ENCODE results near the gene CTNNA1. TPM values are rescaled to one million over a fixed set of nuclear protein-coding genes. Genes with fewer than 3 reads are reported as not detected.
"Not testable (repeated sequence)": the region's sequence is repeated elsewhere in the genome, so short reads cannot be mapped to it uniquely, and the experiment has no call there.

Gene CTNNA1
- total and polyA plus RNA-seq, 2 donors from 2014 or later: 177 to 463 TPM

DNA sequence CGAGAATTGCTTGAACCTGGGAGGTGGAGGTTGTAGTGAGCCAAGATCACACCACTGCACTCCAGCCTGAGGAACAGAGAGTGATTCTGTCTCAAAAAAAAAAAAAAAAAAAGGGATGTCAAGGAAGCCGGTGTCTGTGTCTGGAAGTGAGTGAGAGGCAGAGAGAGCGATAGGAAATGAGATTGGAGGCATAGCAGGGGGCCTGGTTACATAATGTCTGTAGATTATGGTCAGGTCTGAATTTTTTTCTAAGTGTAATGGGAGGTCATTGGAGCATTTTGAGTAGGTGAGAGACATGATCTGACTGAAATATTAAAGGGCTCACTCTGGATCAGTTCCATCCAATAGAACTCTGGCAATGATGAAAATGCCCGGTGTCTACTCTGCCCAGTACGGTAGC lies 40.4 kb upstream of the CTNNA1 start:
- H3K9ac ChIP-seq (ENCODE audit: low read length in 3 of 3): no peak overlapping the region

DNA sequence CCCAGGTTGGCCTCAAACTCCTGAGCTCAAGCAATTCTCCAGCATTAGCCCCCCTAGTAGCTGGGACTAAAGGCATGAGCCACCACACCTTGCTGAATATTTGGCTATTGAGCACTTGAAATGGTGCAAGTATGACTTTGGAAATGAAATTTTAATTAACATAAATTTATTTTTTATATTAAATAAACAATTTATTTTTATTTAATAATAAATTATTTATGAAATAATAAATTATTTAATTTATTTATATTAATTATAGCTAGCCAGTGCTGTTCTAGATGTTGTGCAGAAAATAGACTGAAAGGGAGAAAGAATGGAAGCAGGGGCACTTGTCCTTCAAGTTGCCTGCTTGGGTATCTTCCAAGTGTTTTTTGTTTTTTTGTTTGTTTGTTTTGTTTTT lies 40.0 kb upstream of the CTNNA1 start:
- H3K4me1 ChIP-seq (ENCODE audit: control insufficient read depth in 2 of 3, insufficient read depth in 2 of 3, low read depth in 1 of 3, low read length in 3 of 3): no peaks in the 10 kb centered on the region
- TF ChIP-seq, protein P1, sequence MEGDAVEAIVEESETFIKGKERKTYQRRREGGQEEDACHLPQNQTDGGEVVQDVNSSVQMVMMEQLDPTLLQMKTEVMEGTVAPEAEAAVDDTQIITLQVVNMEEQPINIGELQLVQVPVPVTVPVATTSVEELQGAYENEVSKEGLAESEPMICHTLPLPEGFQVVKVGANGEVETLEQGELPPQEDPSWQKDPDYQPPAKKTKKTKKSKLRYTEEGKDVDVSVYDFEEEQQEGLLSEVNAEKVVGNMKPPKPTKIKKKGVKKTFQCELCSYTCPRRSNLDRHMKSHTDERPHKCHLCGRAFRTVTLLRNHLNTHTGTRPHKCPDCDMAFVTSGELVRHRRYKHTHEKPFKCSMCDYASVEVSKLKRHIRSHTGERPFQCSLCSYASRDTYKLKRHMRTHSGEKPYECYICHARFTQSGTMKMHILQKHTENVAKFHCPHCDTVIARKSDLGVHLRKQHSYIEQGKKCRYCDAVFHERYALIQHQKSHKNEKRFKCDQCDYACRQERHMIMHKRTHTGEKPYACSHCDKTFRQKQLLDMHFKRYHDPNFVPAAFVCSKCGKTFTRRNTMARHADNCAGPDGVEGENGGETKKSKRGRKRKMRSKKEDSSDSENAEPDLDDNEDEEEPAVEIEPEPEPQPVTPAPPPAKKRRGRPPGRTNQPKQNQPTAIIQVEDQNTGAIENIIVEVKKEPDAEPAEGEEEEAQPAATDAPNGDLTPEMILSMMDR (IDR thresholded peaks at IDR 0.05; ENCODE audit: borderline replicate concordance, extremely low read depth, insufficient read depth): no peak
- no peaks in the 10 kb centered on the region for H3K36me3 ChIP-seq (ENCODE audit: control insufficient read depth in 2 of 3, insufficient read depth in 3 of 3, low read length in 3 of 3)
- intact Hi-C loops (cut with DNase I): no loop called here
- DNase-seq: no peak
- no peak overlapping the region for H3K9ac ChIP-seq (ENCODE audit: low read length in 3 of 3)
- no peaks in the 10 kb centered on the region for H3K27me3 ChIP-seq (ENCODE audit: control insufficient read depth, insufficient read depth, low read length)
- no peaks in the 10 kb centered on the region for H3K9me3 ChIP-seq (ENCODE audit: control insufficient read depth in 2 of 3, insufficient read depth in 1 of 3, low read length in 3 of 3)
- no peak overlapping the region for H3K4me3 ChIP-seq (ENCODE audit: low read length in 3 of 3)
- FAIRE-seq: no peak
- H3K27ac ChIP-seq (ENCODE audit: low read depth in 2 of 2, low read length in 2 of 2): no peak overlapping the region

More for the DNA sequence above, 40.4 kb upstream of the CTNNA1 start:
- H3K4me1 ChIP-seq (ENCODE audit: control insufficient read depth in 2 of 3, insufficient read depth in 2 of 3, low read depth in 1 of 3, low read length in 3 of 3): no peaks in the 10 kb centered on the region
- intact Hi-C loops (cut with DNase I): no loop called here
- H3K36me3 ChIP-seq (ENCODE audit: control insufficient read depth in 2 of 3, insufficient read depth in 3 of 3, low read length in 3 of 3): no peaks in the 10 kb centered on the region
- H3K4me3 ChIP-seq (ENCODE audit: low read length in 3 of 3): no peak overlapping the region
- FAIRE-seq (no peak), DNase-seq (no peak)
- TF ChIP-seq, protein P1 (IDR thresholded peaks at IDR 0.05; ENCODE audit: borderline replicate concordance, extremely low read depth, insufficient read depth): no peak
- H3K27me3 ChIP-seq (ENCODE audit: control insufficient read depth, insufficient read depth, low read length): no peaks in the 10 kb centered on the region
- no peaks in the 10 kb centered on the region for H3K9me3 ChIP-seq (ENCODE audit: control insufficient read depth in 2 of 3, insufficient read depth in 1 of 3, low read length in 3 of 3)
- H3K27ac ChIP-seq (ENCODE audit: low read depth in 2 of 2, low read length in 2 of 2): no peak overlapping the region

DNA sequence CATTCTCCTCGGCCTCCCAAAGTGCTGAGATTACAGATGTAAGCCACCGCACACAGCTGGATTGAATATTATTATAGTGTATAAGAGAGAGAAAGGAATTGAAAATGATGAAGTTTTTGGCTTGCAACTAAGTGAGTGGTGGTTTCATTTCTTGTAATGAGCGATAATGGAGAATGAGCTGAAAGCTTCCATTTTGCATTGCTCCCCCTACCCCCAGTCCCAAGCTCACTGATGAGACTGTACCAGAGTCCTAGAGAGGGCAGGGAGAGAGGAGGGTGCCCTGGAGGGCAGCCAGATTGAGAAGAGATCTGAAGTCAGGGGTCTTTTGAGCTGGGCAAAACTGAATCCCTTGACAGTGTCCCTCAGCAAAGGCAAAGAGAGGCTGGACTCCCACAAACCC lies 38.5 kb upstream of the CTNNA1 start:
- Histone ChIP-seq H3K27ac (ENCODE audit: low read depth in 2 of 2, low read length in 2 of 2) (no peak overlapping the region), H3K4me1 (ENCODE audit: control insufficient read depth in 2 of 3, insufficient read depth in 2 of 3, low read depth in 1 of 3, low read length in 3 of 3) (no peaks in the 10 kb centered on the region), H3K36me3 (ENCODE audit: control insufficient read depth in 2 of 3, insufficient read depth in 3 of 3, low read length in 3 of 3) (no peaks in the 10 kb centered on the region), H3K27me3 (ENCODE audit: control insufficient read depth, insufficient read depth, low read length) (no peaks in the 10 kb centered on the region), H3K9me3 (ENCODE audit: control insufficient read depth in 2 of 3, insufficient read depth in 1 of 3, low read length in 3 of 3) (no peaks in the 10 kb centered on the region), H3K4me3 (ENCODE audit: low read length in 3 of 3) (no peak overlapping the region), H3K9ac (ENCODE audit: low read length in 3 of 3) (no peak overlapping the region)
- DNase-seq (no peak), FAIRE-seq (no peak)
- intact Hi-C loops (cut with DNase I): no loop called here
- TF ChIP-seq, protein P1 (IDR thresholded peaks at IDR 0.05; ENCODE audit: borderline replicate concordance, extremely low read depth, insufficient read depth): no peak

DNA sequence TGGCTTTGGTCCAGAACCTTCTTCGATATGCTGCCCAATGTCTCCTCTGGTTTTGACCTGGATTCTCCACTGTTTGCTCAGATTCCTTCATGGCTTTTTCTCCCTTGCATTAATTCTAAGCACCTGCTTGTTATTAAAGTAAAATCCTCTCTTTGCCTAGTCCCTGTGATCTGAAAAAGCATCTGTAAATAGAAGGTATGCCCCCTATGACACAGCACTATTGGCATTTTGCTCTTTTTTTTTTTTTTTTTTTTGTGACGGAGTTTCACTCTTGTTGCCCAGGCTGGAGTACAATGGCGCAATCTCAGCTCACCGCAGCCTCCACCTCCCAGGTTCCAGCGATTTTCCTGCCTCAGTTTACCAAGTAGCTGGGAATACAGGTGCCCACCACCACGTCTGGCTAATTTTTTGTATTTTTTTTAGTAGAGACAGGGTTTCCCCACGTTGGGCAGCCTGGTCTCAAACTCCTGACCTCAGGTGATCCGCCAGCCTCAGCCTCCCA lies 37.2 kb upstream of the CTNNA1 start:
- H3K4me3 ChIP-seq (ENCODE audit: low read length in 3 of 3); H3K27me3 ChIP-seq (ENCODE audit: control insufficient read depth, insufficient read depth, low read length); H3K4me1 ChIP-seq (ENCODE audit: control insufficient read depth in 2 of 3, insufficient read depth in 2 of 3, low read depth in 1 of 3, low read length in 3 of 3); FAIRE-seq; intact Hi-C loops (cut with DNase I); H3K9me3 ChIP-seq (ENCODE audit: control insufficient read depth in 2 of 3, insufficient read depth in 1 of 3, low read length in 3 of 3); H3K36me3 ChIP-seq (ENCODE audit: control insufficient read depth in 2 of 3, insufficient read depth in 3 of 3, low read length in 3 of 3); H3K27ac ChIP-seq (ENCODE audit: low read depth in 2 of 2, low read length in 2 of 2); H3K9ac ChIP-seq (ENCODE audit: low read length in 3 of 3); DNase-seq: not testable (repeated sequence)

Measured in kidney (tissue), 14 donors.